Fibroblast of villous mesenchyme (primary cell): ENCODE results near the gene KIF9. TPM values are rescaled to one million over a fixed set of nuclear protein-coding genes. Genes with fewer than 3 reads are reported as not detected.

ENCODE experiments used
- DNase-seq: peaks from one replicate; pipeline ENCODE4 v3.0.0-alpha.2; 2010; ENCODE audit warnings: low read depth
- H3K4me3 ChIP-seq: 2 replicates; pipeline ENCODE4 v1.5.1; 2011; ENCODE audit warnings: low read depth, mild to moderate bottlenecking, low read length
- CTCF ChIP-seq: IDR thresholded peaks from 2 replicates; pipeline ENCODE4 v1.5.1; 2012; ENCODE audit warnings: low read depth, mild to moderate bottlenecking, low read length; ENCODE audit not compliant: insufficient read depth
- total RNA-seq: library from RNA; depleted of rRNA; stranded (reverse); fragments of >200 nt; gene quantifications from 2 replicates; pipeline ENCODE4 v1.2.3, GENCODE V29; 2012

The KIF9 gene
- total RNA-seq, 1 donor, result 2.2 TPM

GRCh38 chr3:47250309-47251060 lies 32.1 kb downstream of the KIF9 start:
- peak; percentile 49 for TF ChIP-seq CTCF
- peak; percentile 47 for DNase-seq
- H3K4me3 ChIP-seq, result no peak overlapping the region

GRCh38 chr3:47247131-47248064 lies 35.2 kb downstream of the KIF9 start:
- TF ChIP-seq CTCF, result no peak
- H3K4me3 ChIP-seq, result no peak overlapping the region
- no peak for DNase-seq

- H3K4me3 ChIP-seq, result no peak overlapping the region
- no peak for DNase-seq
- TF ChIP-seq CTCF, result no peak
These were observed 37.3 kb downstream of the KIF9 start for GRCh38 chr3:47245271-47245670.

GRCh38 chr3:47244531-47245100 lies 38.0 kb downstream of the KIF9 start:
- no peak overlapping the region for H3K4me3 ChIP-seq
- DNase-seq, result no peak
- no peak for TF ChIP-seq CTCF

- no peak for DNase-seq
- no peak overlapping the region for H3K4me3 ChIP-seq
- no peak for TF ChIP-seq CTCF
These were observed 39.0 kb downstream of the KIF9 start for GRCh38 chr3:47243419-47244147.

GRCh38 chr3:47239929-47240328 lies 42.7 kb downstream of the KIF9 start:
- no peak for TF ChIP-seq CTCF
- no peak for DNase-seq
- H3K4me3 ChIP-seq, result no peak overlapping the region
